A673 (cell line): ENCODE measurements around the gene SIK2. TPM values are rescaled to one million over a fixed set of nuclear protein-coding genes. Genes with fewer than 3 reads are reported as not detected.

Experiments
- BruUV-seq: library from RNA; stranded (reverse); fragments of 400-500 nt; replicated peaks from 2 replicates; lab custom pipeline; 2021; lab: Mats Ljungman, UMichigan
- CTCF ChIA-PET: fragments of 300-600 bp; sonication (Branson Sonifier 250); formaldehyde crosslinking; loops from one replicate; lab custom pipeline; 2022; ENCODE audit warnings: antibody characterized with exemption; lab: Charles Lee
- POLR2A ChIA-PET: fragments of 300-600 bp; sonication (Branson Sonifier 250); formaldehyde crosslinking; loops from one replicate; lab custom pipeline; 2022; ENCODE audit warnings: antibody characterized with exemption; ENCODE audit not compliant: low non-redundant PET; lab: Charles Lee
- DNase-seq: peaks from one replicate; pipeline ENCODE4 v3.0.0-alpha.2; 2015; ENCODE audit warnings: low spot score
- H3K27ac ChIP-seq: fragments of 200-600 bp; sonication (generic); 2 replicates; pipeline ENCODE4 v1.5.1; 2016; ENCODE audit warnings: mixed run types, low read depth, mild to moderate bottlenecking, mixed read lengths, antibody characterized with exemption, low read length; ENCODE audit not compliant: poor library complexity, severe bottlenecking
- H3K27me3 ChIP-seq: fragments of 200-600 bp; sonication (generic); replicated peaks from 2 replicates; pipeline ENCODE4 v1.6.1; 2017; ENCODE audit warnings: mixed run types, low read depth, mild to moderate bottlenecking, mixed read lengths, antibody characterized with exemption, low read length; ENCODE audit not compliant: insufficient read depth, poor library complexity
- H3K36me3 ChIP-seq: fragments of 200-600 bp; sonication (generic); 2 replicates; pipeline ENCODE4 v1.6.1; 2016; ENCODE audit warnings: mixed run types, mild to moderate bottlenecking, mixed read lengths, antibody characterized with exemption, low read length; ENCODE audit not compliant: insufficient read depth, poor library complexity, severe bottlenecking
- H3K4me1 ChIP-seq: fragments of 200-600 bp; sonication (generic); 2 replicates; pipeline ENCODE4 v1.6.1; 2017; ENCODE audit warnings: mixed run types, mild to moderate bottlenecking, mixed read lengths, antibody characterized with exemption, low read length; ENCODE audit not compliant: insufficient read depth, poor library complexity, severe bottlenecking
- H3K4me3 ChIP-seq: fragments of 200-600 bp; sonication (generic); 2 replicates; pipeline ENCODE4 v1.5.1; 2016; ENCODE audit warnings: low read depth, mixed run types, mild to moderate bottlenecking, mixed read lengths, low read length; ENCODE audit not compliant: poor library complexity, severe bottlenecking
- H3K9me3 ChIP-seq: fragments of 200-600 bp; sonication (generic); 2 replicates; pipeline ENCODE4 v1.6.1; 2016; ENCODE audit warnings: mixed run types, low read depth, mild to moderate bottlenecking, mixed read lengths, antibody characterized with exemption, low read length; ENCODE audit not compliant: poor library complexity, severe bottlenecking
- CTCF ChIP-seq: fragments of 300-800, 200-600 bp; sonication (generic); conservative IDR thresholded peaks from 2 replicates; pipeline ENCODE4 v1.5.1; 2017; ENCODE audit warnings: low read depth, mild to moderate bottlenecking, antibody characterized with exemption, low read length, moderate library complexity, mixed read lengths
- EZH2 ChIP-seq: fragments of 200-600 bp; sonication (generic); IDR thresholded peaks from 2 replicates; pipeline ENCODE4 v1.6.1; 2017; ENCODE audit warnings: borderline replicate concordance, low read depth, mild to moderate bottlenecking, mixed read lengths, antibody characterized with exemption, low read length; ENCODE audit not compliant: poor library complexity, severe bottlenecking
- intact Hi-C: fragments of 100-400 bp; cut with micrococcal nuclease; formaldehyde crosslinking; loops from one replicate; pipeline ENCODE4 v1.10.0; 2022; ENCODE audit not compliant: unreplicated experiment
- total RNA-seq: library from RNA; stranded (reverse); gene quantifications from 2 replicates; pipeline ENCODE4 v1.2.3, GENCODE V29; 2021

SIK2 gene
- total RNA-seq, 1 experiment from 2014 or later, result 18.7 TPM

- Histone ChIP-seq H3K36me3 (no peaks in the 10 kb centered on the region), H3K9me3 (no peaks in the 10 kb centered on the region), H3K27ac (no peak overlapping the region), H3K4me3 (no peak overlapping the region), H3K4me1 (no peaks in the 10 kb centered on the region), H3K27me3 (no peaks in the 10 kb centered on the region)
- ChIA-PET CTCF (no interaction called here), POLR2A (no interaction called here)
- BruUV-seq, result no TSS peak
- intact Hi-C loops, result no loop called here
- no peak for TF ChIP-seq CTCF
- no peak for TF ChIP-seq EZH2
- no peak for DNase-seq
These were observed 170.3 kb downstream of the SIK2 start for GRCh38 chr11:111772535-111772934.

GRCh38 chr11:111774955-111775710 lies 172.9 kb downstream of the SIK2 start:
- Histone ChIP-seq H3K27me3 (no peaks in the 10 kb centered on the region), H3K4me3 (no peak overlapping the region), H3K27ac (no peak overlapping the region), H3K9me3 (no peaks in the 10 kb centered on the region), H3K4me1 (no peaks in the 10 kb centered on the region), H3K36me3 (no peaks in the 10 kb centered on the region)
- TF ChIP-seq CTCF (no peak), EZH2 (no peak)
- ChIA-PET POLR2A (no interaction called here), CTCF (interaction anchor here (0.6 to 1.5 kb wide), 4 partner anchors 66 to 505 kb away, joined by 3 to 8 read pairs (median 4); no protein-coding TSS in a partner anchor)
- DNase-seq, result no peak
- no TSS peak for BruUV-seq
- intact Hi-C loops, result no loop called here

- CTCF ChIA-PET, result interaction anchor here (0.6 to 2.2 kb wide), 8 partner anchors 10 to 322 kb away, joined by 3 to 17 read pairs (median 6); partner anchors contain the start of genes PPP2R1B and SIK2
- intact Hi-C loops, result loop anchor here (1.0 kb wide), 2 partner anchors 174 to 322 kb away; partner anchors contain the start of gene SIK2
- no peaks in the 10 kb centered on the region for H3K9me3 ChIP-seq
- H3K27ac ChIP-seq, result no peak overlapping the region
- no peaks in the 10 kb centered on the region for H3K36me3 ChIP-seq
- no peaks in the 10 kb centered on the region for H3K27me3 ChIP-seq
- no peak overlapping the region for H3K4me3 ChIP-seq
- H3K4me1 ChIP-seq, result no peaks in the 10 kb centered on the region
- BruUV-seq, result no TSS peak
- TF ChIP-seq EZH2 (no peak), CTCF (no peak)
- POLR2A ChIA-PET, result interaction anchor here (0.7 kb wide), 1 partner anchor 10 kb away, joined by 5 read pairs; the partner anchor contains the start of gene PPP2R1B
- DNase-seq, result no peak
These were observed 174.3 kb downstream of the SIK2 start for GRCh38 chr11:111776398-111777093.
